HG03135 (cell line): ENCODE data around the gene EGFR.

Source experiments
- ATAC-seq: cut with Tn5 transposase; IDR thresholded peaks from one replicate; pipeline ENCODE4 v1.9.1; 2021; ENCODE audit warnings: mild to moderate bottlenecking, moderate library complexity; ENCODE audit not compliant: unreplicated experiment

The EGFR gene

DNA sequence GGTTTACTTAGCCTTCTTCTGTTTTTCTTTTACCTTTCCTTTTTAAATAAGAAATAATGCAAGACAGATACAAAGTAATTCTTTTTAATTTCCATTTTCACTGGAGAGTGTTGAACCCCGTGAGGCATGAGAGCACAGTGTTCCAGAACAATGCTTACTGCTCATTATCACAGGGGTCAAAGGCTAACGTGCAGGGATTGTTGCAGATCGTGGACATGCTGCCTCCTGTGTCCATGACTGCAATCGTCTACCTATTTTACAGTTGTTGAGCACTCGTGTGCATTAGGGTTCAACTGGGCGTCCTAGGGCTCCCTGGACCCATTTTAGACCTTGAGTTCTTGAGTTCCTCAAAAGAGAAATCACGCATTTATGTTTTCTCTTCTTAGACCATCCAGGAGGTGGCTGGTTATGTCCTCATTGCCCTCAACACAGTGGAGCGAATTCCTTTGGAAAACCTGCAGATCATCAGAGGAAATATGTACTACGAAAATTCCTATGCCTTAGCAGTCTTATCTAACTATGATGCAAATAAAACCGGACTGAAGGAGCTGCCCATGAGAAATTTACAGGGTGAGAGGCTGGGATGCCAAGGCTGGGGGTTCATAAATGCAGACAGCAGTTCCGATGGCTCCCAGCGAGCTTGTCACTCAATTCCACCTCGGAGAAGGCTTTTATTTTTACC, 124.2 kb downstream of the EGFR start:
- no peak for ATAC-seq

DNA sequence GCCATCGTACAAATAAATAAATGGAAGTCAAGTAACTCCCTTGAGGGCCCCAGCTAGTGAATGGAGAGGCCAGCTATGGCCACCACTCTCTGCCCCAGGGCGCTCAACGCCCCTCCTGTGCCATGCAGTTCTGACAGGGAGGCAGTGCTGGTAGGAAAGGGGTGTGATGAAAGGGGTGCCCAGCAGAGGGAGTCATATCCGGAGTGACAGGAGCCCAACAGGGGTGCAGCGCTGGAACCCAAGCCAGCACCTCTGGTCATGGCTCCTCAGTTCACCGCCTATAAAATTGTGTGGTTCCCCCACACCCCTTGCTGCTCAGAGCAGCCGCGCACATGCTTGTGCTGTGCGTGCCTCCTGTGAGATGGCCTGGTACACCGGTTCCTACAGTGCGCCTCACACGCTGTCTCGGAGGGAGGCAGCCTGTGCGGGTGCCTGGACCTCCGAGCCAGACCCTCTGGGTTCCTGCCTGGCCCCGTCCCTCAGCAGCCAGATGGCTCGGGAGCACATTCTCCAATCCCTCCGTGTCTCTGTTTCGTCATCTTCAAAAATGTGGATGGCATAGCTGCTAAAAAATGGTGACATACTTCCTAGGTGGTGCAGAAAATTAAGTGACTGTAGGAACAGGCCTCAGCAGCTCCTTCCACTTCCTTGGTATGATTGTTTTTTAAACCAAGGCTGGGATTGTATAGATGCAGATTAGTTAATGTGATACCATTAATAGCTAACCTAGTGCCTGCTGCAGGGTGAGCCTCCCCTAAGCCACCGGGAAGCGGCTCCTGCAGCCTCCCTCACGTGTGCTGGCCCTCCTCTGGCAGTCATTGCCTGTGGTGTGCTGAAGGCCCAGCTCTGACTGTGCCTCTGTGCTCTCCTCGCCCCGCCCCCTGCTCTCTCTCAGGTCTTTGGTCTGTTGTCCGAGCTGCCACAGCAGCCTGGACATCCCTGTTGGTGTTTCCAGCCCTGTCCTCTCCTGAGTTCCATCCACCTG, 125.8 kb downstream of the EGFR start:
- no peak for ATAC-seq

DNA sequence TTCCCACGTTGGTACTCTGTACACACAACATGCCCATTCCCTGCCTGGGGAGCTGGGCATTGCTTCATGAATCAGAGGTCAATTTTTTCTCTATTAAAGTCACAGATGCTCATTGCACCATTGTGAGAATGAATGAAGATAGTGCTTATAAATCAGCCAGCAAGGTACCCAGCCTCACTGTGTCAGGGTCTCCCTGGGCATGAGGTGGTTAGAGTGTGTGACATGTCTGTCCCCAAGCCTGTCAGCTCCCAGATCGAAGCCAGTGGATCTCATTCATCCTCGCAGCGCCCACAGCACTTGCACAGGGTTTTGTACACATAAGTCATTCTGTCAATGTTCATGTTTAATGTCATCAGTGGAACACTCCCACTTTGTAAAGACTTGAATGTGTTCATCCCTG, 126.8 kb downstream of the EGFR start:
- ATAC-seq, result no peak

DNA sequence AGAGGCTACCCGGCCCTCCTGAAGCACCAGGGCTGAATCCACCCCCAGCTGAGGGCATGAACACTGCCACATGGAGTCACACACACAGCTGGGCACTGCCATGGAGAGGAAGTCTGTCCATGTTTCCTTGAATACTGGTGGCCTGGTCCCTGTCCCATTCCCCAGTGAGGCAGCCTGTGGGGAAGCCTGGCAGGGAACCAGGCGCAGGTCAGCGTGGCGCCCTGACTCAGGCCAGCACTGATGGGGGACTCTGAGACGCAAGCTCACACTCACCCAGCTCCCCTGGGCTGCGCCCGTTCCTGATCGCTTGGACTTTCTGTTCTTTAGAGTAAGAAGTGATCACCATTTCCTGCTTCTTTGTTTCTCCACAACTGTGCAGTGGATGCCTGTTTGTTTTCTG, 128.3 kb downstream of the EGFR start:
- ATAC-seq, result no peak

DNA sequence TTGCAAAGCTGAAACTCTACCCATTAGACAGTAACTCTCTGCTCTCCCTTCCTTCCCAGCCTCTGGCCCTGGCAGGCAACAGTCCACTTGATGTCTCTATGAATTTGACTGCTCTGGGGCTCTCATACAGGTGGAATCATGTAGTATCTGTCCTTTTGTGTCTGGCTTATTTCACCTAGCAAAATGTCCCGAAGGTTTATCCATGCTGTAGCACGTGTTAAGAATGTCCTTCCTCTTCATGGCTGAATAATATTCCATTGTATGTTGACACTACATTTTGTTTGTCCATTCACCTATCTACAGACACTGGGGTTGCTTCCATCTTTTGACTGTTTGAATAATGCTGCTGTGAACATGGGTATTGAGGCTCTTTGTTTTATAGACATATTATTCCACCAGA, 128.9 kb downstream of the EGFR start:
- ATAC-seq, result no peak

DNA sequence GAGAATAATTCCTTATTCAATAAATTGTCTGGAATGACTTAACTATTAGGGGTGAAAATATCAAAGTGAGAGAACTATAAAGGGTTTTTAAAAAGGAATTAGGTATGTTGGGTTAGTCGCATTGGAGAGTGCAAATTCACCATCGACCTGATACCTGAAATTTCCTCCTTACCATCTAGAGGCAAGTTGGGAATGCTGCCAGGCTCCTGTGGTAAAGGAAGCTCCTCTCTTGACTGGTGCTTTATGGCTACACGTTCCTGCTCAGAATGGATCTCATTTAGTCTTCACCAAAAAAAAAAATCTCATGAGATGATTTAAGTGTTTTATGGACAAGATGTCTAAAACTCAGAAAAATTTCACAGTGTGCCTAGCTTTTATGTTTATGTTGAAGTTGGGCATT, 129.8 kb downstream of the EGFR start:
- no peak for ATAC-seq

DNA sequence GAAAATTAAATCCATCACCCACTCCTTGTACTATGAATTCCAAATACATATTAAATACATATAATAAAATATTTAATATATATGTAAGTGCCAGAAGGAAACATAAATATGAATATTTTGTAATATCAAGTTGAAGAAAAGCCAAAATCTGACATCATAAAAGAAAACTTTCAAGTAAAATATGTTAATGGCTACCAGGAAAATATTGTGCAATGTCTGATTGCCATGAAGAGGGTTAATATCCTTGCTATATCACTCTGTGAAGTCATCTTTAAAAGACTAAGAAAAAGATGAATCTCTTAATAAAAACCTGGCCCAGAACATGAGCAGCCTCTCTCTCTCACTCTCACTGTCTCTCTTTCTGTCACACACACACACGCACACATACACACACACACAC, 130.2 kb downstream of the EGFR start:
- no peak for ATAC-seq

DNA sequence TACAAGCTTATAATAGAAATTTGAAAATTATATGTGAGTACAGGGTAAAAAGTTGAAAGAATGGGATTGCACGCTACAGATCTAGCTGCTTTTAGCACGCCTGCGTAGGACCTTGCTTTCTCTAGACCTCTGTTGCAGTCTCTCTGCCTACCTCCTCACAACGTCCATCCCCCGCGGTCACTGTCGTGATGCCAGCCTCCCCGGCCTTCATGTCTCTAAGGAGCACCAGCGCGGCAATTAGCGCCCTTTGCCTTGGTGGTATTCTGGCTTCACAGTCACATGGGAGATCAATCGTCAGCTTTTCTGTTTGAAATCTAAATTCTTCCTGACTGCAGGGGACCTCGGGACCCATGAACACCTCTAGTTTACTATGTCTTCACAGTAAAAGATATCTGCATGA, 131.3 kb downstream of the EGFR start:
- ATAC-seq, result no peak

DNA sequence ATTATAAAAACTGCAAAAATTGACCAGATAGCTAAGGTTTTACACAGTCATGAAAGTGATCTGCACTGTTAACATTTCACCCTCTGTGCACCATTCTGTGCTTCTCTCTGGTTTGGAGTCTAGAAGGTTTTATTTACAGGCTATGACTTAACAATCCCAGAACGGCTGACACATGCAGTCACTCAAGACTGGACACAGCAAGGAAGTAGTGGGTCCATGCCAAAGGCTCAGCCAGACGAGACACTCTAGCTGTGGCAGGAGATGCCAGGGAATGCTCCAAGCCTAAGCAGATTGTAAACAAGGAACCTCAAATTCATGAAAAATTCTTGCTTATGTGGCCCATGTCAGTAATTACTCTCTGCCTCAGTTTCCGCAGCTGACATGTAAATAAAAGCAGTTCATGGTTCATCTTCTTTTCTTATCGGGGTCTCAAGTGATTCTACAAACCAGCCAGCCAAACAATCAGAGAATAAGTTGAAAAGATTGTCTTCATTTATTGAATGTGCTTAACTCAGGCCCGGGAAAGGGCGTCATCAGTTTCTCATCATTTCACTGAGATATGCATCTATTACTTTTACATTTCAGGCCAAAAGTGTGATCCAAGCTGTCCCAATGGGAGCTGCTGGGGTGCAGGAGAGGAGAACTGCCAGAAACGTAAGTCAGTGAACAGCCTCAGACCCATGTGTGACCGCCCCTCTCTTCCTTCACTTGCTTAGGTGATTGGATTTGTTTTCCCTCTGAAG, 132.1 kb downstream of the EGFR start:
- no peak for ATAC-seq

DNA sequence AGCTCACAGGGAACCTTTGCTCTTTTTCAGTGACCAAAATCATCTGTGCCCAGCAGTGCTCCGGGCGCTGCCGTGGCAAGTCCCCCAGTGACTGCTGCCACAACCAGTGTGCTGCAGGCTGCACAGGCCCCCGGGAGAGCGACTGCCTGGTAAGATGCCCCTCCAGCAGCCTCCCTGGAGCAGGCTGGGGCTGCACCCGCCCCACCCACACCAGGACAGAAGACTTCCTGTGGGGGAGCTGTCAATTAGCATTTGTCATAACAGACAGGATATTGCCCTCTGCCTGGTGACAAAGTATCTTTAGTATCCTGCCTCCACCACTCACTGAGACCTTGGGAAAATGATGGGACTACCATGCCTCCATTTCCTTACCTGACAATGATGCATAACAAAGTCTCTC, 133.7 kb downstream of the EGFR start:
- no peak for ATAC-seq

DNA sequence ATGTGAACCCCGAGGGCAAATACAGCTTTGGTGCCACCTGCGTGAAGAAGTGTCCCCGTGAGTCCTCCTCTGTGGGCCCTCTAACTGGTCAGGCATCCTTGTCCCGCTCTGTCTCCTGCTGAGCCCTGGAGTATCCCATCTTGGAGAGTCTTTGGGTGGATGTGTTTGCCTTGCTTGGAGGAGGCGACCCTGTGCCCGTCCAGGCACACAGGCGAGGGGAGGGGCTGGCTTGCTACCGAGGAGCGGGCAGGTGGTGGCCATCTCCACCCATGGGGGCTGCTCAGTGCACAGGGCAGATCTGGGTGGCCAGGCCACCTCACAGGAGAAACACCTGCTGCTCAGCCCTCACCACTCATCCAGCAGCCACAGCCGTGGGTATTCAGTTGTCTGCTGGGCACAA, 135.3 kb downstream of the EGFR start:
- no peak for ATAC-seq

DNA sequence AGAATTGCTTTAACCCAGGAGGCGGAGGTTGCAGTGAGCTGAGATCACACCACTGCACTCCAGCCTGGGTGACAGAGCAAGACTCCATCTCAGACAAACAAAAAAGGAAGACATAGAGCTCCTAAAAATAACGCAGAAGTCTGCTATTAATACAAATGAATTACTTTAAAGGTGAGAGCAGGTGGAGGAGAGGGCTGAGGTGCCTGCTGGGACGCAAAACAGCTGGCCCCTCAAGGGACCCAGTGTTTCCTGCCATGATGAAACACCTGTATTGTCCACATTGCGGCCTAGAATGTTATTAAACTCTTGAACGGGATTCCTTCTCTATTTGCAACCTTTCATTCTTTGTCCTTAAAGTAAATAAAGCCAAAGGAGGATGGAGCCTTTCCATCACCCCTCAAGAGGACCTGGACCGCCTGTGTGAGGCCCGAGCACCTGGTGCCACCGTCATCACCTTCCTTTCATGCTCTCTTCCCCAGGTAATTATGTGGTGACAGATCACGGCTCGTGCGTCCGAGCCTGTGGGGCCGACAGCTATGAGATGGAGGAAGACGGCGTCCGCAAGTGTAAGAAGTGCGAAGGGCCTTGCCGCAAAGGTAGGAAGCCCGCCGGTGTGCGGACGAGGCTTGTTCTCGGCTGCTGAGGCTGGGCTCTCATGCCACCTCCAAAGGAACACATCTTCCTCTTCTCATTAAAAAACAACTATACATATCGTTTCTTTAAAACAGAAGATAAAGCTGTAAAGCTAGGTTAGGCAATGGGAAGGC, 136.7 kb downstream of the EGFR start:
- no peak for ATAC-seq

DNA sequence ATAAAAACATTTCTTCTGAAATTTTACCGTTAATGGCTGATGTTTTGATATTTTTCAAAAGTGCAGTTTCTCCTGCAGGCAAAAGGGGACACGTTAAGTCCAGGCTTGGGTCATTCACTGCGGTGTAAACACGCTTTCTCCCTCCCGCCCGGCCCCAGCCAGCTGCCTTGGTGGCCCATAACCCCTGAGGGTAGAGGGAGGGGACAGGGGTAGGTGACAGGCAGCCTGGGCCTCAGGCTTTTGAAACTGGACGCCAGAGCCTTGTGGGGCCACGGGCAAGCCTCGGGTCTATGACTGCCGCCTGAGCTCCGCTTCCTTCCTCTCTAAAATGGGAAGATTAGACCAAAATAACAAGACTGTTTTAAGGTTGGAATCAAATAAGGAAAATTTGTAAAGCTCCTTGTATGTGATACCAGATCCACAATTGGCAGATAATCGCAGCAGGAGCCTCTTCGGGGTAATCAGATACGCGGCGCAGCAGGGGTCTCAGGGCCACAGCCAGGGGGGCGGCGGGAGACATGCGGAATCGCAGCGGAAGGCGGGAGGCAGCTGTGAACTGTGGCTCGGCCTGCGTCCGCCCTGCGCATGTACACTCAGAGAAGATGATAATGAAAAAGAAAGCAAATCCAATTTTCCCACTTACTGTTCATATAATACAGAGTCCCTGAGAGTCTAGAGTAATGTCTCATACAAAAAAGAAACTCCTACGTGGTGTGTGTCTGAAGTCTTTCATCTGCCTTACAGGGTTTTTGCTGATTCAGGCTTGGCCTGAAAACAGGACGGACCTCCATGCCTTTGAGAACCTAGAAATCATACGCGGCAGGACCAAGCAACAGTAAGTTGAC, 138.3 kb downstream of the EGFR start:
- ATAC-seq, result no peak

DNA sequence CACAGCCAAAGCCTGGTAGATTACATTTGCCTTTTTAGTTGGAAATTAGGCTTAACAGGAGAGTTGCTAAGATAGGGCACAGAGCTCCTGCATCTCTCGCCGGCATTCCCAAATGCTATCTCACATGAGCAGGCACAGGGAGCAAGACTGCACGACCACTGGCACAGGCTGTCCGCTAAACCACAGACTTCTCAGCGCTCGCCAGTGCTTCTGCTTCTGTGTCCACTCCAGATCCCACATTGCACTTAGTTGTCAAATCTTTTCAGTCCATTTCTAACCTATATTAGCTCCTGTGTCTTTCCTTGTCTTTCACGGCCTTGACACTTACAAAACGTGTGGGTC, 138.9 kb downstream of the EGFR start:
- ATAC-seq, result no peak

DNA sequence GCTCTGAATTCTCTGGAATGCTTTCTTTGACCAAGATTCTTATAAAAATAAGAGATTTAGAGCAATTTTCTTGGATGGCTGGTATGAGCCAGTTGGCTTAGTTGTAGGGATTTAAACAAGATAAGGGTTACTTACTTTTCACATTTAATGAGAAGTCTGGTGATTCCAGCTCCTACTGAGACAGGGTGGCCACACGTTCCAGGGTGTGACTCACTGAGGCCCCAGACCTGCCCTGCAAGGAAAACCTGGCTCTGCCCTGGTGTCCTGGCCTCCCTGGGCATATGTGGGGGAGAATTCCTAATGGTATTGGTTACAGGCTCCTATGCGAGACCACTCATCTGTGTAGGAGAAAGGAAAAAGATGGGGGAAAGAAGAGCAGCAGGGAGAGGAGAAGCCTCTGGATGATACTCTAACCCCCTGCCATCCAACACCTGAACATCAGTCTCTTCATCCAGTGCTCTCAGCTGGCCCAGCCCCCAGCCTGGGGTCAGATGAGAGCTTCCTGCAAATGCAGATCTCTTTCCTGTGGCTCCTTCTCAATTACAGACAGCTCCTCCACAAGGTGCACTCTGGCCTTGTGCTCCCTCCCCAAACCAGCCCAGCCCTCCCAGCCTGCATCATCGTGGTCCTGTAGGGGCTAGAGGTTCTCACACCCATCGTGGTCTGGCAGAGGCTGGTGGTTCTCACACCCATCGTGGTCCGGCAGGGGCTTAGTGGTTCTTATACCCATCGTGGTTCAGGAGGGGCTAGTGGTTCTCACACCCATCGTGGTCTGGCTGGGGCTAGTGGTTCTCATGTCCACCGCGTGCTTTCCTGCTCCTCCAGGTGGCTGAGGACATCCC, 139.9 kb downstream of the EGFR start:
- no peak for ATAC-seq

DNA sequence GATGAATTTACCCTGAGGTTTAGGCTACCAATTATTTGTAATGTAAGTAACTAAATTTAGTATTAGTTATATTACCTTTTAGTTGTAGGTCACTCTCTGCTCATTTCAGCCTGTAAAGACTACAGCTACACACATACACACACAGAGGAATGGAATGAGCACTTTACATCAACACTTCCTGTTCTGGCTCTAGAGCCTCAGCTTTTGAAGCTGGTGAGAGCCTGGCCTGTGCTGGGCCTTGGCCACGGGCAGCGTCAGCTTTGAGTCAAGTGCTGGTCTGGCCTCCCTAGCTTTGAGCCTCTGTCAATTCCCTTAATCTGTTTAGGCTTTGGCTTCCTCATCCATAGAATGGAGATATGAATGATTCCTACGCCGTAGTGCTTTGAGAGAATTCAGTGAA, 141.7 kb downstream of the EGFR start:
- no peak for ATAC-seq

DNA sequence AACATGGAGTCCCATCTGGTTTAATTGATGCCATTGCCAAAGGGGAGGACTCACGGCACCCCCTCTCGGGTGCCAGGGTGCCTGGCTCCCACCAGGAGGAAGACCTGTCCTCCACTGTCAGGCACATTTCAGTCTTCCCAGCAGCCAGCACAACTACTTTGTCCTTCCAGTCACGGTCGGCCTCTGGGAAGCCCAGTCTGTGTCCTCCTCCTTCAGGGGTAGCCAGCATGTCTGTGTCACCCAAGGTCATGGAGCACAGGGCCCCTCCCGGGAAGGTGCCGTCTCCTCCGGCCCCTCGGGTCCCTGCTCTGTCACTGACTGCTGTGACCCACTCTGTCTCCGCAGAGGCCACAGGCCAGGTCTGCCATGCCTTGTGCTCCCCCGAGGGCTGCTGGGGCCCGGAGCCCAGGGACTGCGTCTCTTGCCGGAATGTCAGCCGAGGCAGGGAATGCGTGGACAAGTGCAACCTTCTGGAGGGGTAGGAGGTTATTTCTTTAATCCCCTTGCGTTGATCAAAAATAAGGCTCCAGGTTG, 142.4 kb downstream of the EGFR start:
- no peak for ATAC-seq

DNA sequence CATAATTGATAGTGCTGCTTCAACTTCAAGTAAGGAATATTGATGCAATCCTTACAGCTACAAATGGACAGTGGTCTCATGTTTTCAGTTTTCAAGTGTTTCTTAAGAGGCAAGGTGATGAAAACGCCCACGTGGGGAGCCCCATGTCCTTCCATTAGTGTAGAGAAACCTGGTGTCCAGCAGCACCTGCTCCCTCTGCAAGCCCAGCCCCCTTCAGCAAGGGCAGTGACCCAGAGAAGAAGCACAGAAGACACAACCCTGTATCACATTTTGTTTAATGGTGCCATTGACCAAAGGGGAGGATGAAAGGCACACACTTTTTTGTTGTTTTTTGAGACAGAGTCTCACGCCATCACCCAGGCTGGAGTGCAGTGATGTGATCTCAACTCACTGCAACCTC, 143.7 kb downstream of the EGFR start:
- ATAC-seq, result no peak

DNA sequence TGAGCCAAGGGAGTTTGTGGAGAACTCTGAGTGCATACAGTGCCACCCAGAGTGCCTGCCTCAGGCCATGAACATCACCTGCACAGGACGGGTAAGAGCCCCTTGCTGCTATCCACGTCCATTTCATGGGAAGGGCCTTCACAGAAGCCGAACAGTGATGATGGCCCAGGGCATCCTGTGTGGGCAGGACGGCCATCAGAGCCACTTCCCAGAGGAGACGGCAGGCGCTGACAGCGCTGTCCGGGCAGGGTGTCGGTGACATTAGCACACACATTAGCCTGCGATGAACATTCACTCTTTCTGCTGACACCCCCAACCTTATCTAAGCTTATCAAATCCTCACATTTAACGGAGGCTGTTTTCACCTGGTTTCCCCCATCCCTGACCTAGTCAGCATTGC, 144.9 kb downstream of the EGFR start:
- no peak for ATAC-seq
